ENCODE measurements around the gene SERBP1.
"Not testable (repeated sequence)": the region's sequence is repeated elsewhere in the genome, so short reads cannot be mapped to it uniquely, and the experiment has no call there.

The SERBP1 gene

DNA sequence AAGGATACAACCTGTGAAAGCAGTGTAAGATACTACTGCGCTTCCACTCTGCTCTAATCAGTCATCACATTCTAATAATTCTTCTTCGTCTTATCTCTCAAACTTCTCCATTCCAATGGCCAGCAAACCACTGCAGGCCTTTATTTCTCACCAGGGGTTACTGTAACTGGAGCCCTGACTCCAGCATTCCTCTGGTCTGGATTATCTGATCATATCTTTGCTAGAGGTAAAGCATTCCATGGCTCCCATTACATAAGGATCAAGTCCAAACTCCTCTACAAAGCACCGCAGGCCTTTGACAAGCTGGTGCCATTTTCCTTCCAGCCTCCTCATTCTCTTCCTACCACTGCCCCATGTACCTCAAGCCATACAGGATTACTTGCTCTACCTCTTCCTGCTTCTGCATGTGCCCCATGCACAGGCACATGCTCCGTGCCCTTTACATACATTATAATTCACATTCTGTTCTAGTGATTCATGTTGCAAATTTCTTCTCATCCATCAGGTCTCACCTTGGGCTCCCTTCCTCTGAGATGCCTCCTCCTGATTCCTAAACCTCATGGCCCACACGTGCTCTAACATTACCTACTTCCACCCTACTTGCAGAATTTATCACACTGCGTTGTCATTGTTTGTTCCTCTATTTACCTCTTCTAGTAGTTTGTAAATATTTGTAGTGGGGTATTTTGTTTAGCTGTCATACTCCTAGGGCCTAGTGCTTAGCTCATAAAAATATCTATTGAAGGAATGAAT, 9.3 kb upstream of the SERBP1 start:
- no peak for DNase-seq

DNA sequence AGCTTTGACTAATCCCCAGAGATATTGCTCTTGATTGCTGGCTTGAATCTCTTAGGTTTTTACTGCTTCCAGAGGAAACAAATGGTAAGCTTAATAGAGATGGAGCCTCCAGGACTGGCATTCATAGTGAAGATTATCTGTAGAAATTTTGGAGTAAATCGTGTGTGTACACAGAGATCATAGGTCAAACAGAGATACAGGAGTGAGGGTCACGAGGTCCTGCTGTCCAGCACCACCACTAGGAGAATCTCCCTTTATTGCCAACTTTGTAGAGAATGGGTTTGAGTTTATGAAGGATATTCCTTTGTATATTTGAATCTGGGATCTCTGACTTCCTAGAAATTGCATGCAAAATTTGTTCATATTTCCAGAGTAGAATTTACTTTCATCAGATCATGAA, 7.8 kb upstream of the SERBP1 start:
- no peak for DNase-seq

DNA sequence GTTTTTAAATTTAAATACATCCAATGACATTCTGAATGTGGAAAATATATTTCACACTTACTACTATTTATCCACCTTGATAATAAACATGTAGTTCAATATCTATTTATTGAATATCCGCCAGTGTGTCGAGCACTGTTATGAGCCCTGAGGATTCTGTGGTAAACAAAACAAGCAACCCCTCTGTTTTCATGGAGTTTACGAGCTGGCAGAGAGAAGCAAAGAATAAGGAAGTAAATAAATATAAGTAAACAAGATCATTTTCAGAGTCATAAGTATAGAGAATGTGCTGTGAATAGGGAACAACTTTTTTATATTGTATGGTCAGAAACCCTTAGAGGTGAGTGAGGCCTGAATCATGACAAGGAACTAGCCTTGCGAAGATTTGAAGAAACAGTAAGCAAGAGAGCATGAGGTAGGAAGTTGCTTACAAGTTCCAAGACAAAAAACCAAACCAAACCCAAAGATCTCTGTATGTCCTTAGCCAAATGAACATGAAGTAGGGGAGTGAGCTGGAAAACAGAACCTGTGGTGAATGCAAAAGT, 6.4 kb upstream of the SERBP1 start:
- DNase-seq = no peak

DNA sequence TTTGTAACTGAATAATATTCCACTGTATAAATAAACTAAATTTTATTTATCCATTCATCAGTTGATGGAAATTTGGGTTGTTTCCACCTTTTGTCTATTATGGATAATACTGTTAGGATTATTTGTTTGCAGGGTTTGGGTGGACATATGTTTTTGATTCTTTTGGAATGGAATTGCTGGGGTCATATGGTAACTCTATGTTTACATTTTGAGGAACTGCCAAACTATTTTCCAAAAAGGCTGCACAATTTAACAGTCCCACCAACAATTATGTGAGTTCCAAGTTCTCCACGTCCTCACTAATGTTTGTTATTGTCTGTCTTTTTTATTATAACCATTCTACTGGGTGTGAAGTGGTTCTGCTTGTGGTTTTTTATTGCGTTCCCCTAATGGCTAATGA, 4.3 kb upstream of the SERBP1 start:
- no peak for DNase-seq

DNA sequence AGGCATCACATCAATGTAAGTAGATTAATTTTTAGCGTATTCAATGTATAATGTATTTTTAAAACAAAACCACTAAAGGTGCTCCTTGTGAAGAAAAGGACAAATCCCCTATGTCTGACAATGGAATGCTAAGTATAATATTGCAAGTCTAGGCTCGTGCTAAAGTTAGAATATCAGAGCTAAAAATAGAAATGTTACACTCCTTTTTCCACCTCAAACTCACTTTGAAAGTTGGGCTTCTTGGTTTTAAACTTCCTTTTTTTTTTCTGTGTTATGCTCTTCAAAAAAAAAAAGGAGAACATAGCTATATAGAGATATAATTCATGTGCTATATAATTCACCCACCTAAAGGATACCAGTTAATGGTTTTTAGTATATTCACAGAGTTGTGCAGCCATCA, 3.6 kb upstream of the SERBP1 start:
- DNase-seq = no peak

DNA sequence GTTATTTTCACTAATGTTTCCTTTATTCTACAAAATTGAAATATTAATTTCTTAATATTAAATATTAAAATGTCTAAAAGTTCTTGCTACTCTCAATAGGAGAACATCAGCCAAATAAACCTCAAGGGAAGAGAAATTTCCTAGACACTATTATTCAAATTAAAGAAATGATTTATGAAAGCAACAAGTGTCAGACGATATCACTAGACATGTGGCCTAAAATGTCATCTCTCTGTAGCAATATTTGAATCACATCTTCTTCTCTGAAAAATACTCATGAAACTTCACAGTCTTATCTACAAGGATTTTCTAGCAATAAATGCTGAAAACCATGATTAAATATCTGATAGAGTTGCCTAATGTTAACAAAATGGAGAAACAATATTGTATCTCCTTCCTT, 2.5 kb upstream of the SERBP1 start:
- DNase-seq = no peak

DNA sequence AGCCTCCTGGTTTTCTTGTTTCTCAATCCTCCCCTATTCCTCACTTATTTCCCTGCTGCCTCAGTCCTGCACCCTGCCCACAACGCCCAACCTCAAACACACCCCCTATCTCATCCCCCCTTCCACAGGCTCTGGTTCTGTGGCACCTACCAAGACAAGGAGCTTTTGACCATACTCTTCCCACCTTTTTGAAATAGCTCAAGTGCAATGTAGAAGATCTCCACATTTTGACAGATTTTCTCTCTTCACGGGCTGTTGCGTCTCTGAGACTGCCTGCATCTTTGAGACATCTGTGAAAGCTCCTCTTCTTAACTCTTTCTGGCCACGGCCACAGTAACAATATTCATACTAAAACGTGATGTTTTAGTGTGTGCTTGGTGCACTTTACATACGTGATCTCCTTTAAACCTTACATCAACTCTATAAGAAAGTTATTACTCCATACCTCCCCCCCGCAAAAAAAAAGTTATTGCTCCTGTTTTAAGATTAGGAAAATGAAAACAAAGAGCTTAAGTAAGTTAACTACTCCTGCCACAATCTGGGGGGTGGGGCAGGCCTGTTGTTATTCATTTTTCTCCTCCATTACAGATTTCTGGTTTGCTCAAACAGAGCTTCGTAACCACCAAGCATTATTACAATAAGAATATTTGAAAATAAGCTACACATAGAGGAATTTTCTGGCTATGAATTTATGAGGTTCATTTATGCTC, 1.8 kb upstream of the SERBP1 start:
- DNase-seq = no peak

DNA sequence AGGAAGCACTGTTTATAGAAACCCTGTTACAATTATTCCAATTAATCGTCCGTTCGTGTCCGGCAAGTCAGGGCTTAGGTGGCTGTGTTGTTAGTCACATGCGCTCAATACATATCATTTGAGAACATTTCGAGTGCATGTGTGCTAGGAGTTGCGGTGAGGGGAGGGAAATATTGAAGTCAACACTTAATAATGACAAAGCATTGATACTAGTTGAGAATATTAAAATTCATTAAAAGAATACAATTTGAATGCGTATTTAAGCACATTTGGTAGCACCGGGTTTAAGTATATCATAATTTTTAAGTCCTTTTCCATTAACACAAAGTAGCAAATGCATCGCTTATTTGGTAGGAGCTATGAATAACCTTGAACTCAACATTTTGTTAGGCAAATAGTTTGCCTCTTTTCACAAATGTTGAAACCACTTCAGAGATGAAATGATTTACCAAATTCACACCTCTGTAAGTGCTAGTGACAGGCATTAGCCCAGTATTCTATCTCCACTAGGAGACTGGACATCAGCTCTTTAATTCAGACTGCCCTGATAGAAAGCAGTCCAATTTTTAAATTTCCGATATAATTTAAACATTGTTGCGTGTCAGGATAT, 1.1 kb upstream of the SERBP1 start:
- no peak for DNase-seq

DNA sequence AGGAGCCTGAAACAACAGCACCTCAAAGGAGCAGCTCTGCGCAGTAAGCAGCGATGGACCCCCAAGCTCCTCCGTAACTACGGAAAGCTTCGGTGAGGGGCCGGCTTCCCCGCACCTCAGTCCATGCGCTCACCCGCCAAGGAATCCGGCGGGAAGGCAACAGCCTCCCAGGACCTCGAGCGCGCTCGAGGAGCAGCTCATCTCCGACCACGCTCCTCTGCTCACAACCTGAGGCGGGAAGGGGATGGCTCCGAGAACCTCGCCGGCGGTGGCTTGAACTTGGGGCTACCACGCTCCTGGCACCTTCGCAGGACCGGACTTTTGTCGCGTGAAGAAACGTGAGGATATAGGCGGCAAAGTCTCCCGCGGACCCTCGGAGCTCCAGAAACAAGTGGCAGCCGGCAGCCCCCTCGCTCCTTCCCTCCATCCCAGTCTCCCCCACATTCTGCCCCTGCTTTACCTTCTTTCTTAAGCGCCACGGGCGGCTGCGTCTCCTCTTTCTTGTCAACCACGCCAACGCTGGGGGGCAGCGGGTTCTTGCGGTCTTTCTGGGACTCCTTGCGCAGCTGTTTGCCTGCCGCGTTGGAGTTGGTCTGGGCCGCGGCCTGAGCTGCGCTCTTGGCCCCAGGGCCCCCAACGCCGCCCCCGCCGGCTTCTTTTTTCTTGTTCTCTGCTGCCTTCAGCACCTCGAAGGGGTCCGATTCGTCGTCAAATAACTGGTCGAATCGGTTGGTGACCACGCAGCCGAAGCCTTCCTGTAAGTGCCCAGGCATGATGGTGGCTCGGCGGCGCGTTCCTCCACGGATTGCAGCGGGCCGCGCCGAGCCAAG, 459 bp downstream of the SERBP1 start:
- peak; percentile 24 for DNase-seq

DNA sequence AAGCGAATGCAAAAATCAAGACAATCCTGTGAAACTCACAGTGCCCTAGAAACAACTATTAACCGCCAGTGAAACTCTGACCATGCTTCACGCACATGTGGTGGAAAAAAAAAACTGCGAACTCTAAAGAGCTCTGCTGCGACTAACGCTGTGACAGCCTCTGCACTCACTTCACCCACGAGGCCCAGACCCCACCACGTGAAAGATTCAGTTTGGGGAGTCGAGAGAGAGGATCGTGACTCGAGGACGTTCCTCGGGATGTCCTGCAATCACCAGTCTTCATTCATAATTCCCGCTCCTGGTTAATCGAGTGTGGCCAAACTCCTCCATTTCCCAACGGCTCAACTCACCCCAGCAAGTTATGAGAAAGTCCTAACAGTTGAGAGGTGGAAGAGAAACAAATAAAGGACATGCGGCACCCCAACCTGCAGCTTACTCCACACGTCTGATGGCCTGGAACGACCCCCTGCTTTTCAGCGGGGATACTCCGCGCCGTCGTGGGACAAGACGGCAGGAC, 1.1 kb downstream of the SERBP1 start:
- no peak for DNase-seq

DNA sequence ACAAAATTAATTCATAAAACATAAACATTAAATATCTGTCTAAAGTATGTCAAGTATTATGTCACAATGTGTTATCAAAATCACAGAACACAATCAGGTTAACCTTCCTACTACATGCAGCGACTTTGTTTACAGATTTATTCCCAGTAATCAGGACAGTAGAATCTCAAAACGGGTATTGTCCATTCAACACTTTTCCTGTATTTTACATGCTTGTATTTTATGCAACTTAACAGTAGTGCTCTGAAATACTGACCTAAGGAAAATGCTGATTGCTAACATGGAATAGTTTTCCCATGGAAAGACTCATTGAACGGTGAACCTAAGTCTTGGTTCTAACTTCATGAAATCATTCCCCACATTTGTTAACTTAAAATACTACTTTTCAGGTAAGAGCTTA, 2.3 kb downstream of the SERBP1 start:
- no peak for DNase-seq

DNA sequence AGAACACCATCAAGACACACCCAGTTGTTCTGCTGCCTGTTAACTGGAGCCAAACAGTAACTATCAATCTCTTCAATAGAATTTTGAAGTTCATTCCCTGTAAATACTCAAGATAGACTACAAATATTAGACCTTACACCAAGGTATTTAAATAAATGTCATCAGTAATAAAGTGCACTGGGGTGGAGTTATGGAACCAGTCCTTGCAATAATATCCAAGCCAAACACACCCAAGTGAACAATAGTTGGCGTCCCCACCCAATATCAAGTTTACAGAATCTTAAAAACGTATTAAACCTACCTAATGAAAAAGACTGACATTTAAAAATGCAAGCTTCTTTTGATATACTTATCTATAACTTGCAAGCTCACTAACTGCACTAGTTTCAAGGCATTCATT, 2.7 kb downstream of the SERBP1 start:
- no peak for DNase-seq

DNA sequence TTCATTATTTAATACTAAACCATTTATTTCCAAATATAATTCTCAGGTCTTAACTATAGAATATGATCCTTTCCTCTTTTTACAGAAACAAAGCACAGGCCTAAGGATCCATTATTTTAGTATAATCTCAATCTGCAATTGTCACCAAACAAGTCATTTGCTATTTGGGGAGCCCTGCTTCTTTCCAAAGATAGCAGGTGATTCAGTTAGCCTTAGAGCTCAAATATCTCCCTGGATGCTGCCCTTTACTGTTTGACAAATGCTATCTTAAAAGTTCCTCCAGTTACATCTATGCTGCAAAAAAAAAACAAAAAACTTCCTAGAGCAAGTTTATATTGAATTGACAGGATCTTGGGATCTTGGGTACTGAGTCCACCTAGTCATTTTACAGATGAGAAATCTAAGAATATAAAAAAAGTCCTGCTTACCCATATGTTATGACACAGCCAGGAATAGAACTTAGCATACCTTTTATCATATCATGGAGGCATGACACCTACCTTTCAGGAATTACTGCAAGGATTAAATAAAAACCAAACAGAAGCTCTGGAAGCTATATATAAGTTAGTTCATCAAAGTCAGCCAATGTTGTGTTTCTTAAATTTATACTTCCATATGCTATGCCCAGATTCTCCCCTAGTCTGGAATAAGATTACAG, 9.2 kb downstream of the SERBP1 start:
- DNase-seq = no peak

DNA sequence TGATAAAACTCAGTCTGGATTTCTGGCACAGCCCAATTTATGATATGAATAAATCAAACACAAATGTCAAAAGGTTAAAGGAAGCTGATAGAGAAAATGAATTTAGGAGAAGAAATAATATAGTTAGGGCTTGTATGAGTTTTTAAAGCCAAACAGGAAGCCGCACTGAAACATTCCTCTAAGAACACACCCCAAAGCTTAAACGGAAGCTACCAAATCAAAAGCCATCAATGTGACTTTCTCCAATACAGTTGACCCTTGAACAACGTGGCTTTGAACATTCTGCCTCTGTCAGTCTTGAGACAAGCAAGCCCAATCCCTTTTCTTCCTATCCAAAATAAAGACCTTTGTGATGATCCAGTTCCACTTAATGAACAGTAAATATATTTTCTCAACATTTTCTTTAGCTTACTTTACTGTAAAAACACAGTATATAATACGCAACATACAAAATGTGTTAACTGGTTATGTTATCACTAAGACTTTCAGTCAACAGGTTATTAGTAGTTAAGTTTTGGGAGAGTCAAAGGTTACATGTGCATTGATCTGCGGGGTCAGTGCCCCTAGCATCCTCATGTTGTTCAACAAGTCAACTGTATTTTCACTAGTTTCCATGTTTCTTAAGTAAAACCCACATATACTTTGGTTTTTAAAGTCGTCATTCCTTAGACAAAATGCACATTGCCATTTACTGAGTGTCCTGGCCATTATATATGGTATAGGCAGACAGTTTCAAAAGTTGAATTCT, 11.2 kb downstream of the SERBP1 start:
- no peak for DNase-seq

DNA sequence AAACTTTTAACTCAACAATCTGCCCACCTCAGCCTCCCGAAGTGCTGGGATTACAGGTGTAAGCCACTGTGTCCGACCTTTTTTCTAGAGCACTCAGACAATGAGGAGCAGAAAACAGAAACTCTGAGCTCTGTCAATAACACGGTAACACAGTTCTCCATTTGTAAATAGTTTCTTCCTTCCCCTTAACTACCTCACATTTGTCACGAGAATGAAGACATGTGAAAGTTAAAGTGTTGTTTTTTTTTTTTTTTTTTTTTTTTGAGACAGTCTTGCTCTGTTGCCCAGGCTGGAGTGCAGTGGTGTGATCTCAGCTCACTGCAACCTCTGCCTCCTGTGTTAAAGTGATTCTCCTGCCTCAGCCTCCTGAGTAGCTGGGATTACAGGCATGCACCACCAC, 12.5 kb downstream of the SERBP1 start:
- DNase-seq = not testable (repeated sequence)

DNA sequence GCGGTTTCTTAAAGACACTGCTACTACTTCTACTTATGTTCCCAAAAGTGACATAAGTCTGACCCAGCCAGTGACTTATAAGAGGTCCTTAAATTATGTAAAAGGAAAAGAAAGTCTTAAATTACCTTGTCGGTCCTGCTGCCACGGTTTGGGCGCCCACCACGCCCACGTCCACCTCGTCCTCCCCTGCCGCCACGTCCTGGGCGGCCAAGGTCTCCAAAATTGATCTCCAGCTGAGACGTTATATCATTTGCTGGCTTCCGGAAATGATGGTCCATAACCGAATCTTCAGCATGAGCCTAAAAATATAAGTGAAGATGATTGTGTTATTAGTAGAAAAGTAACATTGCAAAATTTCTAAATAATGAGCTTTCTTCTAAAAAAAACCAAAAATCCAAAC, 15.2 kb downstream of the SERBP1 start:
- DNase-seq = no peak

DNA sequence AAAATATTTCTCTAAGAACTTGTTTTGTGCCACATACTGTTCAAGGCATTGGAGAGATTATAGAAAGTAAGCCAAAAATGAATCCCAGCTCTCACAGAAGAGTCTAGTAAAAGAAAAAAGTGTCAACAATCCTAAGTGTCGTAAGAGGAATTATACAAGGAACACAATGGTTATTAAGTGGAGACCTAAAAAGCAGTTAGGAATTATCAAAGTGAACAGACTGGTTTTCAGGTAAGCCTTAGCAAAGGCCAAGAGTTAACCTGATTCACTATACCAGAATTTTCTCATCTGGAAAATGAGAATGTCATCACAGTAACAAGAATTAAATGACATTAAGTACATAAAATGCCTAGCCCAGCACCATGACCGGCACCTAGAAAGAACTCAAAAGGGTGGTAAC, 15.6 kb downstream of the SERBP1 start:
- no peak for DNase-seq

DNA sequence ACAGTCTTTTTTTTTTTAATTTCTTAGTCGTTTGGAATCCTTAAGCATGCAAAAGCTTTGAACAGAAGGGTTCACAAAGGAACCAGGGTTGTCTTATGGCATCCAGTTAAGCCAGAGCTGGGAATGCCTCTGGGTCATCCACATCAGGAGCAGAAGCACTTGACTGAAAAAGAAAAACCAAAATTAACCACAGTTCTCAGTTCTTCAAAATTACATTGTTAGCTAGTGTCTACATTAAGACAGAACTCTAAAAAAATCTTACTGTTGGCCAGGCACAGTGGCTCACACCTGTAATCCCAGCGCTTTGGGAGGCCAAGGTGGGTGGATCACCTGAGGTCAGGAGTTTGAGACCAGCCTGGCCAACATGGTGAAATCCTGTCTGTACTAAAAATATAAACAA, 17.1 kb downstream of the SERBP1 start:
- not testable (repeated sequence) for DNase-seq

DNA sequence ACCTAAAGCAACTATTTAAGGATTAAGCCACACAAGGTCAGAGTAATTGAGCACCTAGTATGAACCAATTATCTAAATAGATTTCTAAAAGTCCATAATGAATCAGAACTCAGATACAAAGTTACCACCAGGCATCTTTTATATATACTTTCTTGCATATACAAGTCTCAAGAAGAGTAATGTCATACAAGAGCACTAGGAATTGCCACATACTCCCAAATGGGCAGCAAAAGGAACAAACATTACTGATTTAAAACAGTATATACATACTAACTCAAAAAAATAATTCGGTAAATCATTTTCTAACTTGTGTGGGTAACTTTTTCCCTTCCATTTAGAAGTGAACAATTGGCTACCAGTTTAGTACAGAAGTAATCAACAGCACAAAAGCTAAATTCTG, 22.1 kb downstream of the SERBP1 start:
- DNase-seq = no peak

DNA sequence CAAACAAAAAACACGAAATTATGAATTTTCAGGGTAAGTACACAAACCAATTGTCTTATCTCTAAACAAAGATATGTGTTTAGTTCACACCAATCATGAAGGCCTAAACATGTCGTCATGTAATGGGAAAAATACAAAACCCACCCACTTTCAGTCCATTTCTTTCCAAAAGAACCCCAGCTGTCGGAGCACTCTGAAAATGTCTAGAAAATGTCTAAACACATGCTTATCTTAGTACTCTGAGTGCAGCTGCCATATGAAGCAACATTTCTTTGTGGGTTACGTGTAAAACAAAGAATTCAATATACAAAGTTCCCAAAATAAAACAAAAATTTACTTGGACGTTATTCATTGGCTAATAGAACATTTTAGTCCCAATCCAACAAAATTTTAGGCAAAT, 22.7 kb downstream of the SERBP1 start:
- no peak for DNase-seq

DNA sequence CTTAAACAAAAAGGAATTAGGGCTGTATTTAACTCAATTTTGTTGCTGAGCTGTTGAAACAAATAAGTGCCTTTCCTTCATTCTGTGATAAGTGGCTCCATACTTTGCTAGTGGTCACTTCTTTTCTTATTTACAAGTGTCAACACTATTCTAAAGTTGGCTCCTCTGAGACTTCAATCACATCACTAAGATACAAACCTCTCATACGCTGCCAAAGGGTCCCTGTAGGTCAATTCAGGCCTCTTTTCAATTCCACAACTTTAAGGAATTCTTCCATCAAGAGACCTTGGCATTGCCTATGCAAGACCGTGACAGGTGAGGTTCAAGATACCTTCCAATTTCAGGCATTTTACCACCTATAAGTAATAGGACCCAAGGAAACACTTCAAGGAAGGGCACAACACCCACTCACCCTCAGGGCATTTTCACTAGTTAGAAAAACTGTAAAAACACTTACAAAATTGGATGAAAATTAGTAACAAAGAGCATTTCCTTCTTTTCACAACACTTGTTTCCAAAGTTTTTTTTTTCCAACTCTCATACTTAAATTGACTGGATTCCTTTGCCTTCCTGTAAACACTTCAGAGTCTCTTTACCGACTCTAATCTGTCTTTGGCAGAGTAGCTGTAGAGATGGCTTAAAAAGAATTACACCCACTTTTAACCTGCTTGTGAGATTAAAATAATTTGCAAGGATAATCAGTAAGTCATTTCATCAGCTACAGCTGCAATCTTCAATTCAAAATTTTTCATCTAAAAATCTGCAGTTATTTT, 24.5 kb downstream of the SERBP1 start:
- no peak for DNase-seq

Measured in NCI-H1105 (cell line).